HepG2 (cell line): ENCODE measurements around the gene ATP10A. TPM values are rescaled to one million over a fixed set of nuclear protein-coding genes. Genes with fewer than 3 reads are reported as not detected.

ENCODE experiments used
- ATAC-seq: fragments of 200-7000 bp; cut with Tn5 transposase; 3 replicates; pipeline ENCODE4 v1.9.1; 2020; ENCODE audit warnings: mild to moderate bottlenecking, moderate library complexity
- BruUV-seq: library from RNA; stranded (reverse); fragments of 400-500 nt; replicated peaks from 2 replicates; lab custom pipeline; 2021; lab: Mats Ljungman, UMichigan
- CTCF ChIA-PET: fragments of 300-600 bp; formaldehyde crosslinking; extraction: SDS; loops from one replicate; lab custom pipeline; 2021; ENCODE audit warnings: low total read pairs, inconsistent platforms, low intra/inter-chr PET ratio; lab: Yijun Ruan, JAX
- POLR2A ChIA-PET: fragments of 350-600 bp; sonication (Branson Sonifier 250); formaldehyde crosslinking; loops from one replicate; lab custom pipeline; 2020; ENCODE audit warnings: antibody characterized with exemption, inconsistent platforms; lab: Yijun Ruan, JAX
- DNase-seq: peaks from one replicate; pipeline ENCODE4 v3.0.0-alpha.2; 2015; ENCODE audit warnings: low spot score
- FAIRE-seq: peaks from 3 replicates; lab custom pipeline; 2011; peaks lifted over from hg19 to GRCh38; lab: Jason Lieb, UNC
- H2AFZ ChIP-seq: one replicate; pipeline ENCODE4 v1.6.1; 2011; ENCODE audit warnings: low read length, inconsistent platforms
- H3K27ac ChIP-seq: fragments of 300-600 bp; 3 replicates; pipeline ENCODE4 v1.8.0; 2011; ENCODE audit warnings: mixed run types, mild to moderate bottlenecking, mixed read lengths, low read length, inconsistent platforms; ENCODE audit not compliant: insufficient read depth; ENCODE audit errors: extremely low read length
- H3K27me3 ChIP-seq, 2 experiments: fragments of 200-600 bp in 1 of 2; 2 replicates in 1 of 2; 3 replicates in 1 of 2; pipeline versions ENCODE4 v1.6.0 to v1.8.0; 2011; ENCODE audit warnings: low read length in 2 of 2, mild to moderate bottlenecking in 2 of 2, moderate library complexity in 2 of 2, inconsistent platforms in 1 of 2; ENCODE audit not compliant: insufficient read depth in 2 of 2, control insufficient read depth in 1 of 2
- H3K36me3 ChIP-seq, 2 experiments: fragments of 200-600 bp in 1 of 2; replicated peaks in 1 of 2; 2 replicates in 1 of 2; 3 replicates in 1 of 2; pipeline versions ENCODE4 v1.5.1 to v1.8.0; 2011; ENCODE audit warnings: low read length in 2 of 2, inconsistent platforms in 1 of 2; ENCODE audit not compliant: insufficient read depth in 2 of 2, control insufficient read depth in 1 of 2
- H3K4me1 ChIP-seq: 2 replicates; pipeline ENCODE4 v1.5.1; 2012; ENCODE audit warnings: low read length, inconsistent platforms; ENCODE audit not compliant: insufficient read depth
- H3K4me2 ChIP-seq: 2 replicates; pipeline ENCODE4 v1.6.0; 2011; ENCODE audit warnings: low read depth, low read length, inconsistent platforms
- H3K4me3 ChIP-seq, 3 experiments: fragments of 200-600 bp in 1 of 3; sonication (generic), shearing (Covaris generic) in 1 of 3; replicated peaks in 1 of 3; 2 replicates each; pipeline ENCODE4 v1.5.1; 2011 to 2016; ENCODE audit warnings: low read length in 3 of 3, inconsistent platforms in 2 of 3, low read depth in 2 of 3, mild to moderate bottlenecking in 2 of 3, control low read depth in 1 of 3, mixed read lengths in 1 of 3; ENCODE audit not compliant: insufficient read depth in 1 of 3
- H3K79me2 ChIP-seq: one replicate; pipeline ENCODE4 v1.6.1; 2011; ENCODE audit warnings: low read length, inconsistent platforms; ENCODE audit not compliant: insufficient read depth
- H3K9ac ChIP-seq: 2 replicates; pipeline ENCODE4 v1.6.0; 2011; ENCODE audit warnings: mild to moderate bottlenecking, low read depth, low read length, inconsistent platforms; ENCODE audit not compliant: insufficient read depth
- H3K9me3 ChIP-seq: 2 replicates; pipeline ENCODE4 v1.5.1; 2012; ENCODE audit warnings: mild to moderate bottlenecking, low read length
- H4K20me1 ChIP-seq: 2 replicates; pipeline ENCODE4 v1.6.0; 2011; ENCODE audit warnings: inconsistent platforms, mild to moderate bottlenecking, low read length, moderate library complexity; ENCODE audit not compliant: insufficient read depth
- CHD2 ChIP-seq: IDR thresholded peaks from 2 replicates; pipeline ENCODE4 v1.6.1; 2011; ENCODE audit warnings: low read depth, low read length, improper control_type of control experiment
- KDM1A ChIP-seq: IDR thresholded peaks from 2 replicates; pipeline ENCODE4 v1.6.1; 2016; ENCODE audit warnings: missing compliant biosample characterization
- SMARCC2 ChIP-seq: fragments of 450-650 bp; IDR thresholded peaks from 2 replicates; pipeline ENCODE4 v1.6.1; 2017; ENCODE audit warnings: antibody characterized with exemption, mild to moderate bottlenecking
- ZBTB20 ChIP-seq: sonication (generic); formaldehyde crosslinking; IDR thresholded peaks from 2 replicates; pipeline ENCODE4 v1.8.1; 2023; ENCODE audit warnings: missing genetic modification reagents, low read depth, mild to moderate bottlenecking, borderline replicate concordance
- ZFX ChIP-seq: sonication (generic); formaldehyde crosslinking; IDR thresholded peaks from 2 replicates; pipeline ENCODE4 v1.4.0; 2020; ENCODE audit warnings: mild to moderate bottlenecking, low read depth, missing genetic modification reagents, moderate library complexity
- WGBS: methylation state at CpG from one replicate; pipeline ENCODE4 v1.1.6; 2017; ENCODE audit warnings: low lambda C conversion rate; 5-methylcytosine and 5-hydroxymethylcytosine counted together
- in situ Hi-C: cut with HindIII; loops from 2 replicates; pipeline ENCODE4 v1.10.0; 2017; ENCODE audit warnings: low pct_unique_long_range_greater_than_20kb; ENCODE audit not compliant: extremely low pct_ligation_motif_present
- intact Hi-C: fragments of 100-400 bp; cut with micrococcal nuclease; formaldehyde crosslinking; loops from one replicate; pipeline ENCODE4 v1.10.0; 2022; ENCODE audit not compliant: unreplicated experiment
- polyA plus RNA-seq, 8 experiments: library from polyadenylated mRNA; depleted of rRNA in 3 of 8; stranded (reverse) in 7 of 8; unstranded in 1 of 8; fragments of >200 nt; fragmentation: Illumina TruSeq in 4 of 8; extraction: Trizol in 4 of 8; gene quantifications; 2 replicates each; pipeline versions ENCODE4 v1.2.1 to v1.2.3, GENCODE V29; 2011 to 2016; ENCODE audit warnings: low read depth in 4 of 8, missing spikeins in 1 of 8, mixed read lengths in 1 of 8; ENCODE audit not compliant: insufficient read depth in 1 of 8
- total RNA-seq, 5 experiments: library from RNA; depleted of rRNA; stranded (reverse); fragments of >200 nt; fragmentation: Illumina TruSeq; extraction: Trizol; gene quantifications; 2 replicates each; pipeline ENCODE4 v1.2.3, GENCODE V29; 2016; ENCODE audit warnings: low read depth in 1 of 5
- TF ChIP-seq, protein P1 (sequence below): sonication (generic); formaldehyde crosslinking; IDR thresholded peaks from 2 replicates; pipeline ENCODE4 v1.8.0; 2022; ENCODE audit warnings: low read depth, missing genetic modification reagents
- TF ChIP-seq, protein P2 (sequence below): sonication (generic); formaldehyde crosslinking; IDR thresholded peaks from 2 replicates; pipeline ENCODE4 v1.5.1; 2020; ENCODE audit warnings: mild to moderate bottlenecking, moderate library complexity, missing genetic modification reagents

Gene ATP10A
- total and polyA plus RNA-seq, 2 of the 13 experiments (the other 11 are each of a cell fraction or from before 2014, with no cell fraction given): 0.58 to 4.2 TPM

DNA sequence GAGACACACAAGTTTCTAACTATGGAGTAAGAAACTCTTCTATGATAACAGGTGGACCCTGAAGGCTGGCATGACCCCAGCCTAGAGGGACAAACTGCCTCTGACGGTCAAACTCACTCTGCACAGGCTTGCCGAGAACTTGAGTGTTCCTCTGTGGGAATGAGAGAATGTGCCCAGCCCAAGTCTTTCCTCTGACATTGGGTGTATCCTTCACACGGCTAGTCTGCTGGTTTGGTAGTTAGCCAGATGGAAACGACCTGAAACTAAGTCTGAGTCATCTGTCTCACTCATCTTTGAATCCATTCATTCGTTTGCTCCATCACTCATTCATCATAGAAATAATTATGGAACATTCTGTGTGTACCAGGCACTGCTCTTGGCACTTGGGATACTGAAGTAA, 198.4 kb downstream of the ATP10A start:
- H3K4me3 ChIP-seq: no peak overlapping the region
- ChIA-PET POLR2A (no interaction called here), CTCF (no interaction called here)
- intact Hi-C loops (no loop called here), in situ Hi-C loops (no loop called here)
- no TSS peak for BruUV-seq
- TF ChIP-seq CHD2 (no peak), ZBTB20 (CRISPR knock-in tag) (no peak), KDM1A (CRISPR knock-in tag) (no peak), ZFX (CRISPR knock-in tag) (no peak), SMARCC2 (no peak)
- TF ChIP-seq, protein P1, sequence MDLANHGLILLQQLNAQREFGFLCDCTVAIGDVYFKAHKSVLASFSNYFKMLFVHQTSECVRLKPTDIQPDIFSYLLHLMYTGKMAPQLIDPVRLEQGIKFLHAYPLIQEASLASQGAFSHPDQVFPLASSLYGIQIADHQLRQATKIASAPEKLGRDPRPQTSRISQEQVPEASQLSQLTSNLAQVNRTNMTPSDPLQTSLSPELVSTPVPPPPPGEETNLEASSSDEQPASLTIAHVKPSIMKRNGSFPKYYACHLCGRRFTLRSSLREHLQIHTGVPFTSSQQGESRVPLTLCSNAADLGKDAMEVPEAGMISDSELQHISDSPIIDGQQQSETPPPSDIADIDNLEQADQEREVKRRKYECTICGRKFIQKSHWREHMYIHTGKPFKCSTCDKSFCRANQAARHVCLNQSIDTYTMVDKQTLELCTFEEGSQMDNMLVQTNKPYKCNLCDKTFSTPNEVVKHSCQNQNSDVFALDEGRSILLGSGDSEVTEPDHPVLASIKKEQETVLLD (CRISPR knock-in tag): no peak
- TF ChIP-seq, protein P2, sequence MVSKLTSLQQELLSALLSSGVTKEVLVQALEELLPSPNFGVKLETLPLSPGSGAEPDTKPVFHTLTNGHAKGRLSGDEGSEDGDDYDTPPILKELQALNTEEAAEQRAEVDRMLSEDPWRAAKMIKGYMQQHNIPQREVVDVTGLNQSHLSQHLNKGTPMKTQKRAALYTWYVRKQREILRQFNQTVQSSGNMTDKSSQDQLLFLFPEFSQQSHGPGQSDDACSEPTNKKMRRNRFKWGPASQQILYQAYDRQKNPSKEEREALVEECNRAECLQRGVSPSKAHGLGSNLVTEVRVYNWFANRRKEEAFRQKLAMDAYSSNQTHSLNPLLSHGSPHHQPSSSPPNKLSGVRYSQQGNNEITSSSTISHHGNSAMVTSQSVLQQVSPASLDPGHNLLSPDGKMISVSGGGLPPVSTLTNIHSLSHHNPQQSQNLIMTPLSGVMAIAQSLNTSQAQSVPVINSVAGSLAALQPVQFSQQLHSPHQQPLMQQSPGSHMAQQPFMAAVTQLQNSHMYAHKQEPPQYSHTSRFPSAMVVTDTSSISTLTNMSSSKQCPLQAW (CRISPR knock-in tag): no peak
- no peaks in the 10 kb centered on the region for H3K4me1 ChIP-seq
- H3K4me2 ChIP-seq: no peak overlapping the region
- no peak overlapping the region for H3K27ac ChIP-seq
- no peaks in the 10 kb centered on the region for H4K20me1 ChIP-seq
- H3K9ac ChIP-seq: no peak overlapping the region
- H2AFZ ChIP-seq: no peak overlapping the region
- H3K9me3 ChIP-seq: no peaks in the 10 kb centered on the region
- FAIRE-seq (no peak), ATAC-seq (no peak), DNase-seq (no peak)
- no peaks in the 10 kb centered on the region for H3K36me3 ChIP-seq
- H3K27me3 ChIP-seq: no peaks in the 10 kb centered on the region; a peak in 2 of 5 replicates
- no peaks in the 10 kb centered on the region for H3K79me2 ChIP-seq
- 2% methylated on average over 5 of the region's 5 CpGs for WGBS
